Left lung (tissue), 10 donors: ENCODE measurements around the gene ADAMTS17. TPM values are rescaled to one million over a fixed set of nuclear protein-coding genes. Genes with fewer than 3 reads are reported as not detected.

ENCODE experiments used
- ATAC-seq: fragments of 200-7000 bp; cut with Tn5 transposase; one replicate; pipeline ENCODE4 v1.9.1; 2020; ENCODE audit warnings: moderate library complexity
- DNase-seq, 4 donors: peaks; one replicate each; pipeline ENCODE4 v3.0.0-alpha.2; 2013 to 2020
- H3K27ac ChIP-seq, 2 donors: fragments of 200-600 bp; sonication (generic) in 1 of 2; one replicate each; pipeline versions ENCODE4 v1.5.0 to v1.8.0; 2020 to 2021
- H3K27me3 ChIP-seq, 2 donors: fragments of 200-600 bp; sonication (generic) in 1 of 2; one replicate each; pipeline versions ENCODE4 v1.5.0 to v1.8.0; 2020 to 2021
- H3K36me3 ChIP-seq, 2 donors: fragments of 200-600 bp; sonication (generic) in 1 of 2; one replicate each; pipeline versions ENCODE4 v1.5.0 to v1.8.0; 2020 to 2021
- H3K4me1 ChIP-seq, 2 donors: fragments of 200-600 bp; one replicate each; pipeline ENCODE4 v1.8.0; 2021
- H3K4me3 ChIP-seq, 2 donors: fragments of 200-600 bp; sonication (generic) in 1 of 2; one replicate each; pipeline versions ENCODE4 v1.5.0 to v1.8.0; 2020 to 2021; ENCODE audit warnings: mild to moderate bottlenecking in 1 of 2
- H3K9me3 ChIP-seq, 2 donors: fragments of 200-600 bp; sonication (generic) in 1 of 2; one replicate each; pipeline versions ENCODE4 v1.5.0 to v1.8.0; 2020 to 2021
- CTCF ChIP-seq, 2 donors: fragments of 200-600 bp; sonication (generic) in 1 of 2; IDR thresholded peaks; one replicate each; pipeline versions ENCODE4 v1.5.0 to v1.8.0; 2021; ENCODE audit warnings: antibody characterized with exemption in 2 of 2
- intact Hi-C, 2 donors: fragments of 100-400 bp; cut with DNase I; formaldehyde crosslinking; loops; one replicate each; pipeline versions ENCODE4 v1.11.2 to v1.14.2; 2022
- polyA plus RNA-seq, 6 donors: library from polyadenylated mRNA; unstranded; fragments of 120-200 nt; gene quantifications; one replicate each; pipeline ENCODE4 v1.2.1, GENCODE V29; 2013; ENCODE audit not compliant: insufficient read length in 6 of 6
- total RNA-seq, 2 donors: library from RNA; stranded (reverse); fragmentation: NEBNext Ultra II Directional; extraction: Animal tissue kit (Norgen Biotek cat#: 25700); gene quantifications; one replicate each; pipeline ENCODE4 v1.2.1, GENCODE V29; 2021
- donor health status: DM: no; HTN: yes; CAD: no.
- donor health status: DM: no; HTN: no; CAD: no.

ADAMTS17 gene
- total and polyA plus RNA-seq, 8 donors: 2.0 to 3.9 (median 3.4) TPM

- intact Hi-C loops: no loop called here
- no peak for TF ChIP-seq CTCF (IDR thresholded peaks at IDR 0.05)
- Histone ChIP-seq H3K27ac (no peak overlapping the region), H3K9me3 (no peaks in the 10 kb centered on the region), H3K4me1 (peaks cover 10 to 29% of the 10 kb centered on the region in 2 donors), H3K27me3 (no peaks in the 10 kb centered on the region), H3K36me3 (no peaks in the 10 kb centered on the region), H3K4me3 (no peak overlapping the region)
- ATAC-seq (no peak), DNase-seq (no peak)
These were observed 232.2 kb downstream of the ADAMTS17 start for GRCh38 chr15:100109486-100110035.

- no peak overlapping the region for H3K27ac ChIP-seq
- ATAC-seq (no peak), DNase-seq (no peak)
- no peak overlapping the region for H3K4me3 ChIP-seq
- peaks cover 10 to 25% of the 10 kb centered on the region in 2 donors for H3K4me1 ChIP-seq
- H3K36me3 ChIP-seq: no peaks in the 10 kb centered on the region
- no peak for TF ChIP-seq CTCF (IDR thresholded peaks at IDR 0.05)
- no peaks in the 10 kb centered on the region for H3K9me3 ChIP-seq
- intact Hi-C loops: no loop called here
- H3K27me3 ChIP-seq: no peaks in the 10 kb centered on the region
These were observed 232.9 kb downstream of the ADAMTS17 start for GRCh38 chr15:100108846-100109245.

GRCh38 chr15:100108346-100108745, 233.4 kb downstream of the ADAMTS17 start:
- Histone ChIP-seq H3K4me3 (no peak overlapping the region), H3K4me1 (peaks cover 10 to 20% of the 10 kb centered on the region in 2 donors), H3K36me3 (no peaks in the 10 kb centered on the region), H3K27ac (no peak overlapping the region), H3K9me3 (no peaks in the 10 kb centered on the region), H3K27me3 (no peaks in the 10 kb centered on the region)
- DNase-seq: no peak
- intact Hi-C loops: no loop called here
- ATAC-seq: no peak
- TF ChIP-seq CTCF (IDR thresholded peaks at IDR 0.05): no peak

GRCh38 chr15:100107606-100108225, 234.1 kb downstream of the ADAMTS17 start:
- intact Hi-C loops: no loop called here
- TF ChIP-seq CTCF (IDR thresholded peaks at IDR 0.05): no peak
- ATAC-seq: no peak

GRCh38 chr15:100107151-100107550, 234.6 kb downstream of the ADAMTS17 start:
- H3K27me3 ChIP-seq: no peaks in the 10 kb centered on the region
- ATAC-seq: no peak
- no peak overlapping the region for H3K4me3 ChIP-seq
- H3K27ac ChIP-seq: no peak overlapping the region
- intact Hi-C loops: no loop called here
- H3K36me3 ChIP-seq: no peaks in the 10 kb centered on the region
- TF ChIP-seq CTCF (IDR thresholded peaks at IDR 0.05): no peak
- DNase-seq: no peak
- peaks cover 8 to 12% of the 10 kb centered on the region in 2 donors for H3K4me1 ChIP-seq
- H3K9me3 ChIP-seq: no peaks in the 10 kb centered on the region

More at GRCh38 chr15:100107606-100108225, 234.1 kb downstream of the ADAMTS17 start:
- no peaks in the 10 kb centered on the region for H3K36me3 ChIP-seq
- no peak for DNase-seq
- H3K4me1 ChIP-seq: peaks cover 10 to 18% of the 10 kb centered on the region in 2 donors
- no peaks in the 10 kb centered on the region for H3K27me3 ChIP-seq
- no peak overlapping the region for H3K27ac ChIP-seq
- no peaks in the 10 kb centered on the region for H3K9me3 ChIP-seq
- no peak overlapping the region for H3K4me3 ChIP-seq
